Measurements from ENCODE around the gene DPP6. TPM values are rescaled to one million over a fixed set of nuclear protein-coding genes. Genes with fewer than 3 reads are reported as not detected.

DPP6 gene
- total RNA-seq, 1 donor from 2014 or later: 2.2 TPM

- no peaks in the 10 kb centered on the region for H3K4me1 Mint-ChIP-seq
- H3K4me3 Mint-ChIP-seq: no peak overlapping the region
- no peaks in the 10 kb centered on the region for H3K36me3 Mint-ChIP-seq (ENCODE audit: low read depth)
- H3K27me3 Mint-ChIP-seq (ENCODE audit: low read depth): peaks cover 3% of the 10 kb centered on the region
- TF ChIP-seq, protein P1, sequence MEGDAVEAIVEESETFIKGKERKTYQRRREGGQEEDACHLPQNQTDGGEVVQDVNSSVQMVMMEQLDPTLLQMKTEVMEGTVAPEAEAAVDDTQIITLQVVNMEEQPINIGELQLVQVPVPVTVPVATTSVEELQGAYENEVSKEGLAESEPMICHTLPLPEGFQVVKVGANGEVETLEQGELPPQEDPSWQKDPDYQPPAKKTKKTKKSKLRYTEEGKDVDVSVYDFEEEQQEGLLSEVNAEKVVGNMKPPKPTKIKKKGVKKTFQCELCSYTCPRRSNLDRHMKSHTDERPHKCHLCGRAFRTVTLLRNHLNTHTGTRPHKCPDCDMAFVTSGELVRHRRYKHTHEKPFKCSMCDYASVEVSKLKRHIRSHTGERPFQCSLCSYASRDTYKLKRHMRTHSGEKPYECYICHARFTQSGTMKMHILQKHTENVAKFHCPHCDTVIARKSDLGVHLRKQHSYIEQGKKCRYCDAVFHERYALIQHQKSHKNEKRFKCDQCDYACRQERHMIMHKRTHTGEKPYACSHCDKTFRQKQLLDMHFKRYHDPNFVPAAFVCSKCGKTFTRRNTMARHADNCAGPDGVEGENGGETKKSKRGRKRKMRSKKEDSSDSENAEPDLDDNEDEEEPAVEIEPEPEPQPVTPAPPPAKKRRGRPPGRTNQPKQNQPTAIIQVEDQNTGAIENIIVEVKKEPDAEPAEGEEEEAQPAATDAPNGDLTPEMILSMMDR (conservative IDR thresholded peaks at IDR 0.05): no peak
- H3K27ac Mint-ChIP-seq (ENCODE audit: unreplicated experiment): no peak overlapping the region
- no peaks in the 10 kb centered on the region for H3K9me3 Mint-ChIP-seq
- DNase-seq (ENCODE audit: low read depth, low spot score): no peak
Measured at GRCh38 chr7:154202002-154202401, 149.8 kb downstream of the DPP6 start.

DNA sequence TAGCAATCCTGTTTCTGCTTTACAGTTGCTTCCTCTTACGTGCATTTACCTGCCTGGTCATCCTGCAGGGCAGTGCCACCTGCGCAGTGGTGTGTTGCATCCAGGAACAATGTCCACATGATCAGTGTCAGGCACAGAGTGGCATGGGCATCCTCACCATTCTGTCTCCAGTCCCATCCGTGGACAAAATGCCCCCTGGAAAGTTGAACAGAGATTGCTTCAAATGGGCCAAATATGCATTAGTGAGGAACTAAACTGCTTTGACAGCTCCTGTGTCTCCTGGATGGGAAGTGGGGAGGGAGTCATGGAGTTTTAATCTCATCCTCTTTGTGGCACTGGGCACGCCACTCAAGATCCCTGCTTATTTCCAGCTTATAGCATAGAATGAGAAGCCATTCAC, 151.8 kb downstream of the DPP6 start:
- DNase-seq (ENCODE audit: low read depth, low spot score): no peak
- TF ChIP-seq, protein P1 (conservative IDR thresholded peaks at IDR 0.05): no peak
- Mint-ChIP-seq H3K27ac (ENCODE audit: unreplicated experiment) (no peak overlapping the region), H3K4me1 (no peaks in the 10 kb centered on the region), H3K9me3 (no peaks in the 10 kb centered on the region), H3K4me3 (no peak overlapping the region), H3K27me3 (ENCODE audit: low read depth) (peaks cover 6% of the 10 kb centered on the region), H3K36me3 (ENCODE audit: low read depth) (no peaks in the 10 kb centered on the region)

DNA sequence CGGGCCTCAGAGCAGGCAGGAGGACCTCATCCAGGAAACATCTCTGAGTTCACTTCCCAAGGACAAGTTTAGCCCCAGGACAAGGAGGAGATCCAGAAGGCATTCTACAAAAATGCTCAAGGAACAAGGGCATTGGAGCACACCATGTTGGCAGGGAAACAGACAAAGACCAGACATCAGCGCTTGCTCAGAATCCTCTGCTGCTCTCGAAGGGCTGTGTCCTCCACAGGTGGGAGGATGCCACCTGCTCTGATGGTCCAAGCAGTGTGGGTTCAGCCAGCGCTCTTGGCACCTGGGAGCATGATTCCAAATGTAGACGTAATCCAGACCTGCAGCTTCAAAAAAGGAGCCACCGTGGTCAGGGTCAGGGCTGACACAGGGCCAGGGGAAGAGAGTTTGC, 160.7 kb downstream of the DPP6 start:
- Mint-ChIP-seq H3K4me3 (no peak overlapping the region), H3K9me3 (no peaks in the 10 kb centered on the region), H3K27me3 (ENCODE audit: low read depth) (peaks cover 7% of the 10 kb centered on the region), H3K36me3 (ENCODE audit: low read depth) (no peaks in the 10 kb centered on the region), H3K27ac (ENCODE audit: unreplicated experiment) (no peak overlapping the region), H3K4me1 (no peaks in the 10 kb centered on the region)
- TF ChIP-seq, protein P1 (conservative IDR thresholded peaks at IDR 0.05): no peak
- no peak for DNase-seq (ENCODE audit: low read depth, low spot score)

GRCh38 chr7:154217688-154218340, 165.6 kb downstream of the DPP6 start:
- Mint-ChIP-seq H3K4me1 (no peaks in the 10 kb centered on the region), H3K27me3 (ENCODE audit: low read depth) (peaks cover 3% of the 10 kb centered on the region), H3K27ac (ENCODE audit: unreplicated experiment) (no peak overlapping the region), H3K4me3 (no peak overlapping the region), H3K9me3 (no peaks in the 10 kb centered on the region), H3K36me3 (ENCODE audit: low read depth) (no peaks in the 10 kb centered on the region)
- TF ChIP-seq, protein P1 (conservative IDR thresholded peaks at IDR 0.05): no peak
- DNase-seq (ENCODE audit: low read depth, low spot score): no peak

GRCh38 chr7:154231732-154232131, 179.5 kb downstream of the DPP6 start:
- peak; percentile 20 for DNase-seq (ENCODE audit: low read depth, low spot score)

More at GRCh38 chr7:154231732-154232131, 179.5 kb downstream of the DPP6 start:
- Mint-ChIP-seq H3K4me3 (no peak overlapping the region), H3K27me3 (ENCODE audit: low read depth) (peaks cover 17% of the 10 kb centered on the region), H3K9me3 (peaks cover 3% of the 10 kb centered on the region), H3K27ac (ENCODE audit: unreplicated experiment) (no peak overlapping the region), H3K4me1 (no peaks in the 10 kb centered on the region), H3K36me3 (ENCODE audit: low read depth) (no peaks in the 10 kb centered on the region)
- TF ChIP-seq, protein P1 (conservative IDR thresholded peaks at IDR 0.05): no peak
